Activated CD4-positive, alpha-beta memory T cell treated with anti-CD3 and anti-CD28 coated beads, Interleukin-2, amount 10 ng/mL, durations not matched to agents 7 days and 5 days (primary cell): ENCODE measurements around the gene EREG. TPM values are rescaled to one million over a fixed set of nuclear protein-coding genes. Genes with fewer than 3 reads are reported as not detected.
A peak's percentile ranks its signal among the peaks of the same experiment; 100 is the strongest.

Experiments used
- CTCF ChIA-PET: fragments of 350-600 bp; sonication (Branson Sonifier 250); formaldehyde crosslinking; loops from one replicate; lab custom pipeline; 2021; ENCODE audit warnings: antibody characterized with exemption, inconsistent platforms; lab: Charles Lee
- POLR2A ChIA-PET: fragments of 350-600 bp; sonication (Branson Sonifier 250); formaldehyde crosslinking; loops from one replicate; lab custom pipeline; 2021; ENCODE audit warnings: antibody characterized with exemption; lab: Charles Lee
- DNase-seq: peaks from one replicate; pipeline ENCODE4 v3.0.0-alpha.2; 2020
- H3K27ac Mint-ChIP-seq: one replicate; pipeline ENCODE4 v1.8.0; 2021; ENCODE audit warnings: mild to moderate bottlenecking, mixed read lengths
- H3K27me3 Mint-ChIP-seq: one replicate; pipeline ENCODE4 v1.8.0; 2021; ENCODE audit warnings: mixed read lengths
- H3K36me3 Mint-ChIP-seq: one replicate; pipeline ENCODE4 v1.8.0; 2021; ENCODE audit warnings: low read depth, mixed read lengths
- H3K4me1 Mint-ChIP-seq: one replicate; pipeline ENCODE4 v1.8.0; 2021; ENCODE audit warnings: mixed read lengths
- H3K4me3 Mint-ChIP-seq: one replicate; pipeline ENCODE4 v1.8.0; 2021; ENCODE audit warnings: mild to moderate bottlenecking, mixed read lengths
- H3K9me3 Mint-ChIP-seq: one replicate; pipeline ENCODE4 v1.8.0; 2021; ENCODE audit warnings: mixed read lengths
- total RNA-seq, 2 experiments: library from RNA; stranded (reverse); gene quantifications; one replicate each; pipeline ENCODE4 v1.2.3, GENCODE V29; 2021

The EREG gene
- total RNA-seq, 2 experiments from 2014 or later = not detected

DNA sequence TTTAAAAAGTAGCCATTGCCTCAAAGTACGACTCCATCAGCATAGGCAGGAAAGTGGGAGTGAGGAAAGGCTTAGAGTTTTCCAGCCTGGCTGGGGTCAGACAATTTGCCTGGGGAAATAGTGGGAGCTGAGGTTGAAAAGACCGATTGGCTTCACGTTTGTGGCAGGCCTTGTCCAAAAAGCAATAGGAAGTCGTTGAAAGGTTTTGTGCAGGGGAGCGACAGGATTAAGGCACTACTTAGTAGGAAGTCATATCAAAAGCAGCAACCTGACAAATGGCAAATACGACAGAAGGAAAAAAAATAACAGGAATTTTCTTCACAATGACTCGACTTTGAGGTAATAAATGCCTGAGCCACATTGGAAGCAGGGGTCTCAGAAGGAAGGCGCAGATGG lies 691 bp upstream of the EREG start:
- Mint-ChIP-seq H3K4me3 (no peak overlapping the region), H3K36me3 (no peaks in the 10 kb centered on the region), H3K27me3 (peaks cover 37% of the 10 kb centered on the region), H3K4me1 (peaks cover 10% of the 10 kb centered on the region), H3K9me3 (no peaks in the 10 kb centered on the region), H3K27ac (no peak overlapping the region)
- no peak for DNase-seq
- POLR2A ChIA-PET = no interaction called here
- CTCF ChIA-PET = no interaction called here

DNA sequence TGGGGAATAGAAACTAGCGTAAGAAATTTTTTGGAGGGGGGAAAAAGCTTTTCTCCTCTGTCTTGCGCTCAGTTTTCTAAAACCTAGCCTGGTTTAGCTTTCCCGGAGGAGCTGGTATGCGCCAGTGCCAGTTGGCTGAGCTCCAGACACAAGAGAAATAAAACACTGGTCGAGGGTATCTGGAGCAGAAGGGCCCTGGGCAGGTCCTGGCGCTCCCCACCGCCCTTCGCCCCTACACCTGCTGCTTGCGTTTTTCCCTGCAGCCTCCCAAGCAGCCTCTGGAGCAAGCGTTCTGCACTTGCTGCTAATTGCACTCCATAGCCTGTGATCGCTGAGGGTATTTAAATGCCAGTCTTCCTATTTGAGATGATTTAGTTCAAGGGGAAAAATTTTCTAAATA lies 816 bp downstream of the EREG start:
- CTCF ChIA-PET = no interaction called here
- H3K27ac Mint-ChIP-seq = no peak overlapping the region
- H3K9me3 Mint-ChIP-seq = no peaks in the 10 kb centered on the region
- no peak overlapping the region for H3K4me3 Mint-ChIP-seq
- H3K36me3 Mint-ChIP-seq = no peaks in the 10 kb centered on the region
- no peak for DNase-seq
- H3K4me1 Mint-ChIP-seq = peaks cover 10% of the 10 kb centered on the region
- POLR2A ChIA-PET = no interaction called here
- H3K27me3 Mint-ChIP-seq = peaks cover 37% of the 10 kb centered on the region

DNA sequence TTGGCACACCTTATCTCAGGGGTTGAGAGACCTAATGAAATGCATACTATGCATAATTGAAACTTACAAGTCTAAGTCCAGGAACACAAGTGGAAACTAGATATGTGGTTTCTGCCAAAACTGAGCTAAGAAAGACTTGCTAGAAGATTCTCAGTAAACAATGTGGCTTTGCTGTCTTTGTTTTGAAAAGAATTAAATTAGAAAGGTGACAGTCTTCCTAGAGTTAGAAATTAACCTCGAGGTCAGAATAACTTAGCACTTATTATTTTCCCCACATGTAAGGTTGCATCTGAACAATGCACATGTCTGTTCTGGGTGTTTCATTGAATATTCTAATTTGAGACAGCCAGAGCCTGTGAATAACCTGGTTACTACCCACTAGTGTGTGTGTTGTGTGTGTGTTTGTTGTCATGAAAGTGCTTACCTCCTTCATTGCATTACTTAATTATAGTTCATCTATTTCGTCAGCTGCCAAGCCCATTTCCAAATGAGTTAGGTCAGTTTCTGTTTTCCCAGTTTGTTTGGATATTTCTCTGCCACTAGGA lies 1.5 kb downstream of the EREG start:
- Mint-ChIP-seq H3K4me3 (no peak overlapping the region), H3K9me3 (no peaks in the 10 kb centered on the region), H3K4me1 (peaks cover 10% of the 10 kb centered on the region), H3K36me3 (no peaks in the 10 kb centered on the region), H3K27ac (no peak overlapping the region), H3K27me3 (peaks cover 38% of the 10 kb centered on the region)
- ChIA-PET POLR2A (no interaction called here), CTCF (no interaction called here)
- DNase-seq = no peak

DNA sequence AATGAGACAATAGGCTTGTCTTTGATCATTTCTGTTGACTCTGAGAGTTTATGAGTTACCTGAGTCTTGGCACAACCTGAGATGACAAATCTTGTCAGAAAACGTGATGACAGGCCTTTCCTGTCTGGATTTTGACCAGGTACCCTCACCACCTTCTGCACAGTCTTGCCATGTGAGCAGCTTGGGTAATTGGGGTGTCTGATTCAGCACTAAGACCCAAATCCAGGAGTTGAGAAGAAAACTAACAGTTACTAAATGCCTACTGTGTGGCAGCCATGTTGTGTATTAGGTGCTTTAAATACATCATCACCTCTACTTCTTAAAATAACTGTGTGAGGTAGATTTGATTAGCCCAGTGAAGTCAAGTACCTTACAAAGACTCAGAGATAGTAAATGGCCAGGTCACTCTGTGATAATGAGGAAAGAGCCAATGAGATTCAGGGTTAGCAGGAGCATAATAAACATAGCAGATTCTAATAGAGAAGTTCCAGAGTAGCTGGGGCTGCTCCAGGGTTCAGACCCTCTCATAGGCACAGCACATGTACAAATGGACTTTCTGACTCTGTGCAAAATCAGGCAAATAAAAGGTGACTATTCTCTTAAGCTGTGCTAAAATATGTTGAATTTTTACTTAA lies 2.8 kb downstream of the EREG start:
- POLR2A ChIA-PET = no interaction called here

DNA sequence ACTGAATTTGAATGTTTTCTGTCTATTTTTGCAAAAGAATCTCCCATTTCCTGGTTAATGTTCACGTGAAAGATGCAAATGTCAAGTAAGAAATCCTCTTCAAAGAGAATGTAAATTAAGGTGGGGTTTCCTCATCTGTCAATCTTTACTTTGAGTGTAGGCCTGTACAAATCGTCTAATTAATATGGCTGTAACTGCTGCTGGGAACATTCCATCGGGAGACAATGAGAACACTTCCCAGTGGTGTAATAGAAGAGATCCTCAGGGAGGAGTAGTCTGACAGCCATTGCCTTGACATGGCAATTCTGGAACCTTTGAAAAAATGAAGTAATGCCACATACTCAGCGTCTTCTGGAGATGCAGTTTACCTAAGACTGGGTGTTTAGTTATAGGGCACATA lies 3.7 kb downstream of the EREG start:
- H3K9me3 Mint-ChIP-seq = no peaks in the 10 kb centered on the region
- peaks cover 31% of the 10 kb centered on the region for H3K27me3 Mint-ChIP-seq
- peaks cover 10% of the 10 kb centered on the region for H3K4me1 Mint-ChIP-seq
- no peak for DNase-seq
- H3K27ac Mint-ChIP-seq = no peak overlapping the region
- ChIA-PET POLR2A (no interaction called here), CTCF (no interaction called here)
- no peak overlapping the region for H3K4me3 Mint-ChIP-seq
- H3K36me3 Mint-ChIP-seq = no peaks in the 10 kb centered on the region

More for the DNA sequence above, 2.8 kb downstream of the EREG start:
- no peak for DNase-seq
- peaks cover 10% of the 10 kb centered on the region for H3K4me1 Mint-ChIP-seq
- H3K36me3 Mint-ChIP-seq = no peaks in the 10 kb centered on the region
- CTCF ChIA-PET = no interaction called here
- no peak overlapping the region for H3K27ac Mint-ChIP-seq
- H3K9me3 Mint-ChIP-seq = no peaks in the 10 kb centered on the region
- no peak overlapping the region for H3K4me3 Mint-ChIP-seq
- peaks cover 36% of the 10 kb centered on the region for H3K27me3 Mint-ChIP-seq

DNA sequence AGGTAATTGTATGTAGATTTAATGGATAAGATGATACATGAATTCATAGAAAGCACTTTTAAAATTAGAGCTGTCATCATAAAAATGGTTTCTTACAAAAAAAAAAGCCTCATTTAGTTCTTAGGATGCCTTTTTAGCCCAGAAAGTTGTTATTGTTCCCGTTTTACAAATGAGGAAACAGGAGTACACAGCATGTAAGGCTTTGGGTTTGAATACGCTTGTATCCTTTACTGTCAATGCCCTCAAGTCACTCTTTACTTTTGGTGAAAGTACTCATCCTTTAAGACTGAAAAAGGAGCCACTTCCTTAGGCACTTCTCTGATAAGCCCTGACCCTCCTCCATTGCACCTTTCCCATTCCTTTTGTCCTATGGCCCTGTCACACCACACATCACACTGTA lies 4.9 kb downstream of the EREG start:
- peaks cover 22% of the 10 kb centered on the region for H3K27me3 Mint-ChIP-seq
- POLR2A ChIA-PET = no interaction called here
- no peaks in the 10 kb centered on the region for H3K36me3 Mint-ChIP-seq
- no peaks in the 10 kb centered on the region for H3K9me3 Mint-ChIP-seq
- H3K4me3 Mint-ChIP-seq = no peak overlapping the region
- H3K4me1 Mint-ChIP-seq = peaks cover 7% of the 10 kb centered on the region
- CTCF ChIA-PET = interaction anchor here (1.6 kb wide), 1 partner anchor 162 kb away, joined by 9 read pairs; no protein-coding TSS in a partner anchor
- DNase-seq = no peak
- no peak overlapping the region for H3K27ac Mint-ChIP-seq

DNA sequence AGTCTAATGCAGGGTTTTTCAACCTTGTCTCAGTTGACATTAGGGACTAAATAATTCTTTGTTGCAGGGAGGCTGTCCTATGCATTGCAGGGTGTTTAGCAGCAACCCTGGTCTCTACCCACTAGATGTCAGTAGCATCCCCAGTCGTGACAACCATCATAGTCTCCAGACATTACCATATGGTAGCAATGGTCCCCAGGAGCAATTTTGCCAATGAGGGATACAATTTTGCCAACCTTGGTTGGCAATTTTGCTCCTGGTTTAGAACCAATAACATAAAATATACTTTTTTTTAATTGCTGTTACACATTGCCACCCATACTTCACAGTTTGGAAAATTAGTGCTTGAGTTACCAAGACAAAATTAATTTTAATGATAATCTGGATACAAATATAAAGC lies 6.0 kb downstream of the EREG start:
- no peaks in the 10 kb centered on the region for H3K9me3 Mint-ChIP-seq
- peak; percentile 36 for DNase-seq
- no peak overlapping the region for H3K27ac Mint-ChIP-seq
- H3K27me3 Mint-ChIP-seq = peaks cover 18% of the 10 kb centered on the region
- H3K4me1 Mint-ChIP-seq = peaks cover 2% of the 10 kb centered on the region
- H3K36me3 Mint-ChIP-seq = no peaks in the 10 kb centered on the region
- H3K4me3 Mint-ChIP-seq = no peak overlapping the region
- ChIA-PET CTCF (interaction anchor here (1.6 kb wide), 1 partner anchor 161 kb away, joined by 9 read pairs; no protein-coding TSS in a partner anchor), POLR2A (no interaction called here)

DNA sequence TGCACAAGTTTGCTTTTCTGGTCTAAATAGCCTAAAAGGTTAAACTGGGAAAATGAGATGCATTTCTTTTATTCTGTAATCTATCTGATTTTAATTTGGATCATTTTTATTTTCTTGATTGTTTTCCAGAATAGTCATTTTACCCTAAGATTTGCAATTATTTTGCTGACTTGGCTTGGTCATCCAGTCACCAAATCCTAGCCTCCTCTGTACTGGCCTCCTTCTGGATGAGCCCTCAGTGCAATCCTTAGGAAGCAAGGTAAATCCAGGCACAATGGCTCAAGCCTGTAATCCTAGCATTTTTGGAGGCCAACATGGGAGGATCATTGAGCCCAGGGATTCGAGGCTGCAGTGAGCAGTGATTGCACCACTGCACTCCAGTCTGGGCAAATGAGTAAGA lies 9.2 kb downstream of the EREG start:
- Mint-ChIP-seq H3K36me3 (no peaks in the 10 kb centered on the region), H3K4me3 (no peak overlapping the region), H3K4me1 (peaks cover 2% of the 10 kb centered on the region), H3K27ac (no peak overlapping the region), H3K9me3 (no peaks in the 10 kb centered on the region), H3K27me3 (peaks cover 9% of the 10 kb centered on the region)
- POLR2A ChIA-PET = no interaction called here
- DNase-seq = no peak
- CTCF ChIA-PET = no interaction called here

DNA sequence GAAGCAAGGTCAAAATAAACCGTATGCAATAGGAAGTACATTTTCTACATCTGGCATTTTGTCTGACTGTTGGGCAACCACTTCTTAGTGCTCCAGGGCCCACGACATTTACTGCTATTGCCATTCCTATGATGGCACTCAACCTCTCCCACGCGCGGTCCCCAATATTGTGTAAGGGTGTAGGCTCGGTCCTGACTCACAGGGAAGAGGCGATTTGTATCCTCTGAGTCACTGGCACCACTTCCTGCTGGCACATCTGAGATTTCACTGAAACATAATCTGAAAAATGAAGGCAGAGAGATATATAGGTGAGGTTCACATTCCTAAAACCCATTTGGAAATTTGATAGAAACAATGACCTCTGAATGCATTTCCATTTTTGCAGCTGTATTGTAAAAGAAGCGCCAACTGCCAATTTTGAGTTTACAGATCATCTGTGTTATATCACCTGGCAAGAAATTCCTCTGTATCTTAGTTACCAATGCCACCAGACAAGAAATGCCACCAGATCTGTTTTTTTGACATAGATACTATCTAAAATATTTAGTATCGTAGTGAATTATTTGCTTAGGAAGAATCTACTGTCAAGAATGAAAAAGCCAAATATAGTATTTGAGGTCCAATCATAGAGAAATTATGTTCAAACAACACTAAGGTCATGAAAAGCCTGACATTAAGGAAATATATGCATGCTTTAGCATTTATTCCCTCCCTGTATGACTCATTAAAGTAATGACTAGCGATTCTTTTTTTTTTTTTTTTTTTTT lies 9.8 kb downstream of the EREG start:
- Mint-ChIP-seq H3K4me3 (no peak overlapping the region), H3K27me3 (peaks cover 9% of the 10 kb centered on the region), H3K9me3 (no peaks in the 10 kb centered on the region), H3K4me1 (peaks cover 2% of the 10 kb centered on the region), H3K36me3 (no peaks in the 10 kb centered on the region), H3K27ac (no peak overlapping the region)
- ChIA-PET POLR2A (no interaction called here), CTCF (no interaction called here)
- DNase-seq = no peak

DNA sequence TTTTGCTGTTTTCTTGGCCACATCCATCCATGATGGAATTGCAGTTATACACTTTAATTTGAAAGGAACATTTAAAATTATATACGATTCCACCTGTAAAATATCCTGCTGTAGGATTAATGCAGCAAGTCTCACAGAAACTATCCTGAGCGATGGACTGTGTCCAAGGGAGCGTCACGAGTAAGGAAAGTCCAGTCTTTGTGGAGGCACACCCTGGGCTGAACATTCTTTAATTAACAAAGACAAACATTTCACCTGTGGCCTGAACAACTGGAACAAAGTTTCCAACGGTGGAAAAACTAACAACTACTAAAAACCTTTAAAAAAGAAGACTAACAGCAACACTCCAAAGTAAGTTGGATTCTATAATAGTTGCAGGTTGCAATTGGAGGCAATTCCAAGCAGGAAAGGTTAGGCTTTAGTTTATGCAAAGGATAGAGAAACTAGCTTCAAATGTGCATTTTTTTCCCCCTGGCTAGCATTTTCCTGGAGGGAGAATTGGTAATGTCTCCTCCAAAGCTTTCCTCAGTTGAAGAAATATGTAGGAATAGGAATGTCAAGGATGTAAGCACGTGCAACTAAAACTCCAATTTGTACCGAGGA lies 11.0 kb downstream of the EREG start:
- no peaks in the 10 kb centered on the region for H3K36me3 Mint-ChIP-seq

DNA sequence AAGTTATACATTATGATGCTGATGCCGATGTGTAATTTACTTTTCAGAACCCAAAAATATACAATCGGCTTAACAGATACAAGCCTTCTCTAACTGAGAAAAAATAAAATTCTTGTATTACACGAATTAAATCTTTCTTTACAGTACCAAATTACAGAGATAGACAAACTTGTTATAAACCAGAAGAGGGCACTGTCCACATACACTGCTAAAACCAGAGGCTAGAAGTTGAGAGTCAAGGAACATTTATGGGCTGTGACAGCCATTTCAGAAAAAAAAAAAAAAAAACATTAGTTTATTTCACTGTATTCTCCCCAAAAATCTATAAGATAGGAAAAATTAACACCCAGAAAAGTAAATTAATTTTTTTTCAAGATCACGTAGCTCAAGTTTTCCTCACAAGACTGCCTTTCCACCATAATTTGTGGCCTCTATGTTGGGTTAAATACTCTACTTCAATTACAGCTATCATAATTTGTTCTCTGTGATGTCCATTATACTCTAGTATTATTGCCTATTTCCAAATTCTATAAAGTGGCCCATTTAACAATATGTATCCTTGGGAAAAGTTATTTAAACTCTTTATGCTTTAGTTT lies 12.0 kb downstream of the EREG start:
- peaks cover 8% of the 10 kb centered on the region for H3K27me3 Mint-ChIP-seq
- H3K9me3 Mint-ChIP-seq = no peaks in the 10 kb centered on the region
- ChIA-PET CTCF (interaction anchor here (0.7 to 3.4 kb wide), 7 partner anchors 24 to 300 kb away, joined by 3 to 15 read pairs (median 5); partner anchors contain the start of gene AREG), POLR2A (no interaction called here)
- no peak for DNase-seq
- H3K4me1 Mint-ChIP-seq = peaks cover 2% of the 10 kb centered on the region
- no peak overlapping the region for H3K4me3 Mint-ChIP-seq
- H3K27ac Mint-ChIP-seq = no peak overlapping the region
- no peaks in the 10 kb centered on the region for H3K36me3 Mint-ChIP-seq

More for the DNA sequence above, 11.0 kb downstream of the EREG start:
- H3K27me3 Mint-ChIP-seq = peaks cover 12% of the 10 kb centered on the region
- peaks cover 2% of the 10 kb centered on the region for H3K4me1 Mint-ChIP-seq
- no peak for DNase-seq
- H3K4me3 Mint-ChIP-seq = no peak overlapping the region
- ChIA-PET POLR2A (no interaction called here), CTCF (interaction anchor here (1.5 to 3.4 kb wide), 4 partner anchors 69 to 301 kb away, joined by 5 to 15 read pairs (median 8); partner anchors contain the start of gene AREG)
- H3K9me3 Mint-ChIP-seq = no peaks in the 10 kb centered on the region
- H3K27ac Mint-ChIP-seq = no peak overlapping the region

DNA sequence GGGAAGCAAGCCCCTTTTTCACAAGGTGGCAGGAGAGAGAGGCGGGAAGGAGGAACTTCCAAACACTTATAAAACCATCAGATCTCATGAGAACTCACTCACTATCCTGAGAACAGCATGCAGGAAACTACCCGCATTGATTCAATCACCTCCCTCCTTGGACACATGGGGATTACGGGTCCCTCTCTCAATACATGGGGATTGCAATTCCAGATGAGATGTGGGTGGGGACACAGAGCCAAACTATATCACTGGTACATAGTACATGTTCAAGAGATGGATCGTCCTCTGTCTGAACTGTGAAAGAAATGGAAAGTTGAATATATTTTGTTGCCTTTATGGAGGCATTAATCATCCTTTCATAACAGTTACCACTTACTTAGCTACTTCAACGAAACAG lies 12.8 kb downstream of the EREG start:
- H3K4me1 Mint-ChIP-seq = peaks cover 2% of the 10 kb centered on the region
- POLR2A ChIA-PET = no interaction called here

More for the DNA sequence above, 12.8 kb downstream of the EREG start:
- CTCF ChIA-PET = interaction anchor here (0.7 to 3.4 kb wide), 11 partner anchors 23 to 299 kb away, joined by 3 to 15 read pairs (median 4); partner anchors contain the start of gene AREG
- no peak for DNase-seq
- peaks cover 8% of the 10 kb centered on the region for H3K27me3 Mint-ChIP-seq
- no peaks in the 10 kb centered on the region for H3K9me3 Mint-ChIP-seq
- no peaks in the 10 kb centered on the region for H3K36me3 Mint-ChIP-seq
- H3K27ac Mint-ChIP-seq = no peak overlapping the region
- no peak overlapping the region for H3K4me3 Mint-ChIP-seq
